ENCODE measurements around the gene PTPN13.
"Not testable (repeated sequence)": the region's sequence is repeated elsewhere in the genome, so short reads cannot be mapped to it uniquely, and the experiment has no call there.

Gene PTPN13

DNA sequence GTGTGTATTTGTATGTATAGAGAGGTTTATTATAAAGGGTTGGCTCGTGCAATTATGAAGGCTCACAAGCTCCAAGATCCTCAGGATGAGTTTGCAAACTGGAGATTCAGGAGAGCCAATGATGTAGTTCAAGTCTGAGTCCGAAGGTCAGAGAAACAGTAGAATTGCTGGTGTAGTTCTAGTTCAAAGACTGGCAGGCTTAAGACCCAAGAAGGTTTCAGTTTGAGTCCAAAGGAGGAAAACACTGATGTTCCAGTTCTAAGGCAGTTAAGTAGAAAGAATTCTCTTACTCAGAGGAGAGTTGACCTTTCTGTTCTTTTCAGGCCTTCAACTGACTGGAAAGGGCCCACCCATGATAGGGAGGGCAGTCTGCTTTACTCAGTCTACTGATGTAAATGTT, 89.1 kb downstream of the PTPN13 start:
- Mint-ChIP-seq H3K27me3 (no peaks in the 10 kb centered on the region), H3K36me3 (no peaks in the 10 kb centered on the region), H3K9me3 (no peaks in the 10 kb centered on the region), H3K27ac (no peak overlapping the region), H3K4me3 (no peak overlapping the region), H3K4me1 (no peaks in the 10 kb centered on the region)
- no peak for DNase-seq
- no peak for ATAC-seq (replicated peaks)

DNA sequence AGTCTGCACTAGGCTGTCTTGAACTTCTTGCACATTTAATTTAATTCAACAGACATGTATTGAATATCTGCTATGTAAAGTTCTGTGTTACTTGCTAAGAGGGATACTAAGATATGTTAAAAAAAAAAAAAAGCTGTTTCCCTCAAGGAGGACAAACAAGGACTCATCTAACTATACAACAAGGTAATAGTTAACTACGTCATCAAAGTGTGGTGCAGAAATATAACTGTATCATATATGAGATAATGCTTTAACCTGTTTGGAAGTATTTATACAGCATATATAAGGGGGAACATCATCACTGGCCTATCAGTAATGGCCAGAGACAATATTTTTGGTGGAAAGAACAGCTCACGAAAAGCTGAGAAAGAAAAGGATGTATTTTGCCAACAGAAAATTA, 89.9 kb downstream of the PTPN13 start:
- H3K36me3 Mint-ChIP-seq, result no peaks in the 10 kb centered on the region
- DNase-seq (no peak), ATAC-seq (replicated peaks) (no peak)
- H3K27ac Mint-ChIP-seq, result no peak overlapping the region
- no peaks in the 10 kb centered on the region for H3K27me3 Mint-ChIP-seq
- H3K9me3 Mint-ChIP-seq, result no peaks in the 10 kb centered on the region
- H3K4me1 Mint-ChIP-seq, result no peaks in the 10 kb centered on the region
- H3K4me3 Mint-ChIP-seq, result no peak overlapping the region

DNA sequence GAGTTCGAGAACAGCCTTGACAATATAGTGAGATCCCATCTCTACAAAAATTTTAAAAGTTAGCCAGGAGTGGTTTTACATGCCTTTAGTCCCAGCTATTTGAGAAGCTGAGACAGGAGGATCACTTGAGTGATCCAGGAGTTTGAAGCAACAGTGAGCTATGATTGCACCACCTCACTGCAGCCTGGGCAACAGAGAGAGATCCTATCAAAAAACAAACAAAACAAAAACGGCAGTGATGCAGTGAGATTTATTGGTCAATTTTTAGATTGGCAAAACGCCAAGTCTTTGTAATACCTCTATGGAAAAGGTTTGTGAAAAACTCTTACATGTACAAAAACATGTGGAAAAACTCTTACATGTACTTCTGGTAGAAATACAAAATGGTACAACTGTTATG, 91.3 kb downstream of the PTPN13 start:
- Mint-ChIP-seq H3K9me3 (no peaks in the 10 kb centered on the region), H3K27ac (no peak overlapping the region), H3K27me3 (peaks cover 0 to 4% of the 10 kb centered on the region in 2 donors), H3K4me1 (no peaks in the 10 kb centered on the region), H3K4me3 (no peak overlapping the region), H3K36me3 (no peaks in the 10 kb centered on the region)
- DNase-seq (no peak), ATAC-seq (replicated peaks) (no peak)

DNA sequence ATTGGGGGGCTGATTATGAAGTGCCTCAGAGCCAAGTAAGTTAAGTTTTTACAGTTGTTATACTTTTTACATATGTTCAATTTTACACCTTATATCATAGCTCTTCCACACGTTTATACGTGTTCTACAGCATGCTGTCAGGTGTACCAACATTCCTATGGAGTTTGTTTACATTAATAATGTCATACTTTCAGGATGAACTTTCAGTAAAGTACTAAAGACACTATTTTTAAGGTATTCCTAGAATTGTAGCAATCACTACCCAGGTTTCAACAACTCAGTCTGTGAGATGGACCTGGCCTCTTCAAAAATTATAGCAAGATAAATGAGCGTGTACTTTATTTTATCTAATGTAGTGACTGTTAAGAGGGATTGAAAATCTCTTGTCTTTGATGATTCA, 92.6 kb downstream of the PTPN13 start:
- Mint-ChIP-seq H3K9me3 (no peaks in the 10 kb centered on the region), H3K4me3 (no peak overlapping the region), H3K27ac (no peak overlapping the region), H3K27me3 (peaks cover 0 to 7% of the 10 kb centered on the region in 2 donors), H3K36me3 (no peaks in the 10 kb centered on the region), H3K4me1 (no peaks in the 10 kb centered on the region)
- ATAC-seq (replicated peaks) (no peak), DNase-seq (no peak)

DNA sequence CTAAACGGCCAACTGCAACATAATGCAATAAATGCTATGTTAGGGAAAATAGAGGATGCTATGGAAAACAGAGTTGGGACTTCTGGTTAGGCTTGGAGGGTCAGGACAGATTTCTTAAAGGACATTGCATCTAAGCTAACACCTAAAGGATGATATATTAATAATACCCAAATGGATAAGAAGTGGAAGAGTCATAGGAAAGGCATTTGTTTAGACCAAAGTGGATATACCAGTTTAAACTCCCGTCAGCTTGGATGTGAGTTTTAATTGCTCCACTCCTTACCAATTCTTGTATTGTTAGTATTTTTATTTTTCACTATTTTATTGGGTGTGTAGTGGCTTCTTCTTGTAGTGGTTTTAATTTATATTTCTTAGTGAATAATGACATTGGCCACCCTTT, 93.9 kb downstream of the PTPN13 start:
- DNase-seq (no peak), ATAC-seq (replicated peaks) (no peak)
- Mint-ChIP-seq H3K27ac (no peak overlapping the region), H3K4me1 (no peaks in the 10 kb centered on the region), H3K36me3 (no peaks in the 10 kb centered on the region), H3K9me3 (no peaks in the 10 kb centered on the region), H3K27me3 (peaks cover 0 to 7% of the 10 kb centered on the region in 2 donors), H3K4me3 (no peak overlapping the region)

DNA sequence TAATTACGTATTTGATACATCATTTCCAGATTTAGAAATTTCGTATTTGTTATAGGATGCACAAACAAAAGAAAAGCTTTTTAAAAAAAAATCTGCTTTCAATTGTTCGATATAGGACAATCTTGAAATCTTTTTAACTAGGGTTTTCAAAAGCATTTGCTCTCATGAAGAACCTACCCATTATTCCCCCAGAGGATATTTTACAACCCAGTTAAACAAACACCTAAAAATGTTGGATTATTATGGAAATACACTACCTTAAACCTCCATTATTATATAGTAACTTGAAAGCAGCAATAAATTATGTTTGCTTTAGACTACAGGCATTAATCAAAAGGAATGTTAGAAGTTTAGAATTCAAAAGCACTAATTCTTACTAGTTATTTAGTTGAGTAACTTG, 110.5 kb downstream of the PTPN13 start:
- Mint-ChIP-seq H3K4me3 (no peak overlapping the region), H3K9me3 (no peaks in the 10 kb centered on the region), H3K4me1 (no peaks in the 10 kb centered on the region), H3K27ac (no peak overlapping the region), H3K36me3 (no peaks in the 10 kb centered on the region), H3K27me3 (no peaks in the 10 kb centered on the region)
- DNase-seq, result no peak
- ATAC-seq (replicated peaks), result no peak

DNA sequence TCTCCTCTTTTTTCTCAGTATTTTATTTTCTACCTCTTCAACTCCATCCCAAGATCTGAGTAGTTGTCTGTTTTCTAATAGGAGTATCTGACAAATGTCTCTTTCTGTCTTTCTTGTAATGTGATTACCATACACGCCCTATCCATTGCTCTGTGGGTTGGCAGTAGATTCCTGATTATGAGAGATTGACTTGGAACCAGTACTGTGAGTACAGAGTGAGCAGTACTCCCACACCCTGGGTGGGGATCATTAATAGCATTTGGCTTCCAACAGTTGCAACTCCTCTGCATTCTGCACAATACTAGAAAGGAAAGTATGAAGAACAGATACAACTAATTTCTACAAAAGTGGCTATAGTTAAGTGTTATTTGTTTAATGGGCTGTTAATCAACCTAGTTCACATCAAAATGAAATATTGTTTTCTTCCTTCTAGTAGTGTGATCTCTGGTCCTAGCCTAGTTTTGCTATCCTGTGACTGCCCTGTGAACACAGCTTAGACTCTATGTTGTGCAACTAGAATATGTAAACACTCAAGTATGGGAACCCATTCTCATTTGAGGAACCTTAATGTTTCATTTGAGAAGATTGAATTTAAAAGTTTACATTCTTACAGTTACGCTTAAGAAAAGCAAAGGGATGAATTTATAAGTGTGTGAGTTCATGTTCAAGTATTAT, 112.9 kb downstream of the PTPN13 start:
- no peaks in the 10 kb centered on the region for H3K27me3 Mint-ChIP-seq
- no peak for ATAC-seq (replicated peaks)
- no peak for DNase-seq
- H3K9me3 Mint-ChIP-seq, result no peaks in the 10 kb centered on the region
- H3K36me3 Mint-ChIP-seq, result no peaks in the 10 kb centered on the region
- H3K27ac Mint-ChIP-seq, result no peak overlapping the region
- H3K4me3 Mint-ChIP-seq, result no peak overlapping the region
- H3K4me1 Mint-ChIP-seq, result no peaks in the 10 kb centered on the region

DNA sequence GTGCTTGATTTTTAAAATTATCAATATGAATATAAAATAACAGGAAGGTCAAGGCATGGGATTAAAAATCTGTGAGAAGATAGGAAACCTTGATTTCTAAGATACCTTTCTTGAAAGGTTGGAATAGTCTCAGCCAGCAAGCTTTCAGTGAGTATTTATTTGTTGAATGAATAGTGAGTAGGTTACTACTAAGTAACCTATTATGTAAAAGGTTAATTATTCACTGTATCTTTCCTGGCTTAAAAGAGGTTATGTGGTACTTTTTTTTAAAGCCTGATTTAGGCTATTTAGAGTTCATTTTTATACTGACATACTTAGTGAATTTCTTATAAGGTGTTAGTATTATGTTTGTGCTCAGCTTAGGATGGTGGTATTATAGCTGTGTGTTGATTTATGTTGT, 123.5 kb downstream of the PTPN13 start:
- ATAC-seq (replicated peaks) (no peak), DNase-seq (no peak)
- Mint-ChIP-seq H3K27ac (no peak overlapping the region), H3K36me3 (no peaks in the 10 kb centered on the region), H3K4me3 (no peak overlapping the region), H3K4me1 (no peaks in the 10 kb centered on the region), H3K9me3 (peaks cover 4 to 5% of the 10 kb centered on the region in 2 donors), H3K27me3 (no peaks in the 10 kb centered on the region)

DNA sequence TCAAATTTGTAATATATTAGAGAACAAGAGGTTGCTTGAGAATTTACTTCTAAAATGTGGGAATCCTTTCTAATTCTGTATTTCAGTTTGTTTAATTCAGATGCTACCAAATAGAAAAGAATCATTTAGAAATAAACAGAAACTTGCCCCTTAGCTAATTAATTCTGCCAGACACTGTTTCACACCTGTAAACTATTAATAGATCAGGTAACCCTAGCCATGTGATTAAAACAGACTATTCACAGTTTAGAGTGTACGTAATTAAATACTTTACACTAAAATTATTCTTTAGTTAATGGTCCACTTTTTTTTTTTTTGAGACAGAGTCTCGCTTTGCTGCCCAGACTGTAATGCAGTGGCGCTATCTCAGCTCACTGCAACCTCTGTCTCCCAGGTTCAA, 124.0 kb downstream of the PTPN13 start:
- no peaks in the 10 kb centered on the region for H3K27me3 Mint-ChIP-seq

DNA sequence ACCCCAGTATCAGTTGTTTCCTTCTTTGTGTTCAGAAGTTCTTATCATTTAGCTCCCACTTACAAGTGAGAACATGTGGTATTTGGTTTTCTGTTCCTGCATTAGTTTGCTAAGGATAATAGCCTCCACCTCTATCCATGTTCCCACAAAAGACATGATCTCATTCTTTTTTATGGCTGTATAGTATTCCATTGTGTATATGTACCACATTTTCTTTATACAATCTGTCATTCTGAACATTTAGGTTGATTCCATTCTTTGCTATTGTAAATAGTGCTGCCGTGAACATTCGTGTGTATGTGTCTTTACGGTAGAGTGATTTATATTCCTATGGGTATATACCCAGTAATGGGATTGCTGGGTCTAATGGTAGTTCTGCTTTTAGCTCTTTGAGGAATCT, 125.0 kb downstream of the PTPN13 start:
- not testable (repeated sequence) for H3K4me1 Mint-ChIP-seq; DNase-seq; H3K4me3 Mint-ChIP-seq; H3K9me3 Mint-ChIP-seq; H3K27me3 Mint-ChIP-seq; H3K27ac Mint-ChIP-seq; ATAC-seq (replicated peaks); H3K36me3 Mint-ChIP-seq

More for the DNA sequence above, 124.0 kb downstream of the PTPN13 start:
- Mint-ChIP-seq H3K4me1 (no peaks in the 10 kb centered on the region), H3K9me3 (peaks cover 4 to 5% of the 10 kb centered on the region in 2 donors), H3K27ac (no peak overlapping the region), H3K4me3 (no peak overlapping the region), H3K36me3 (no peaks in the 10 kb centered on the region)
- ATAC-seq (replicated peaks) (no peak), DNase-seq (no peak)

DNA sequence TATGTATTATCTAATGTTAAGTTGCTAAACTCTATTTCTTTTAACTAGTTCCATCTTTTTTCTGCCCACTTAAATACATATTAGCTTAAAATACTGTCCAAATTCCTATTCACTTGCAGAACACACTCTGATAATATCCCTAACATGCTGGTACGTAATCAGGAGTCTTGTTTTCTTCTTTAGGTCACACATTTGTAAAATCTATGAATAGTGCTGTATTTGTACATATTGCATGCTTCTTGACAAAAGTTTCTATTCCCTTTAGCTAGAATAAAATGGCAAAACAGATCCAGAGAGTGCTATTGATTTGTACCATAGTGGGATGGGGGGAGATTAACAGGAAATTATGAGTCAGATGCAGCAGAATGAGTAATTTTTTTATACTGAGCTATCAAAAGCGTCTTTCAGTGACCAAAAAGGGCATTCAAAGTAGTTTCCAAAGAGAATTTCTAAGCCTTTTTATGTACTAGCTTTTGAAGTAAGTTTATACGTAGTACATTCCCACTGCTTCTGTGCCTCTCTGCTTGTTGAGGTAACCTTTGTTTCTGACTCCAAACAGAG, 126.5 kb downstream of the PTPN13 start:
- no peak overlapping the region for H3K4me3 Mint-ChIP-seq
- peaks cover 4 to 5% of the 10 kb centered on the region in 2 donors for H3K9me3 Mint-ChIP-seq
- H3K36me3 Mint-ChIP-seq, result no peaks in the 10 kb centered on the region
- ATAC-seq (replicated peaks) (no peak), DNase-seq (no peak)
- no peak overlapping the region for H3K27ac Mint-ChIP-seq
- no peaks in the 10 kb centered on the region for H3K4me1 Mint-ChIP-seq
- no peaks in the 10 kb centered on the region for H3K27me3 Mint-ChIP-seq

DNA sequence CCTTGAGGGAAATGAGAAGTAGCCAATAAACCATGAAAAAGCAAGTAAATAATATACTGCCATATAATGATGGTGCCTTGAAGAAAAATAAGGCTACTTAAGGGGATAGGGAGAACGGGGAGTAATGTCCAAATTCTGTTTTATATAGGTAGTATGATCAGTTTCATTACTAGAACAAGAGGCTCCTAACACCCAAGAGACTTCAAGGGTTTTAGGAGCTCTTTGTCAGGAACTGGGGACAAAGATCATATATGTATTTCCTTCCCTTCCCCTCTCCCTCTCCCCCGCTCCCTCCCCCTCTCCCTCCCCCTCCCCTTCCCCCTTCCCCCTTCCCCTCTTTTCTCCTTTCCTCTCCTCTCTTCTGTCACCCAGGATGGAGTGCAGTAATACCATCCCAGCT, 127.3 kb downstream of the PTPN13 start:
- Mint-ChIP-seq H3K9me3 (peaks cover 4 to 8% of the 10 kb centered on the region in 2 donors), H3K27me3 (no peaks in the 10 kb centered on the region)
- no peak for ATAC-seq (replicated peaks)

DNA sequence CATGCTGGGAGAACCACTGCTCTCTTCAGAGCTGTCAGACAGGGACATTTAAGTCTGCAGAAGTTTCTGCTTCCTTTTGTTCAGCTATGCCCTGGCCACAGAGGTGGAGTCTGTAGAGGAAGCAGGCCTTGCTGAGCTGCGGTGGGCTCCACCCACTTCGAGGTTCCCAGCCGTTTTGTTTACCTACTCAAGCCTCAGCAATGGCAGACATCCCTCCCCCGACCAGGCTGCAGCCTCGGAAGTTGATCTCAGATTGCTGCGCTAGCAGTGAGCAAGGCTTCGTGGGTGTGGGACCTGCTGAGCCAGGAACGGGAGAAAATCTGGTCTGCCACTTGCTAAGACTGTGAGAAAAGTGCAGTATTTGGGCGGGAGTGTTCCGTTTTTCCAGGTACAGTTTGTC, 136.2 kb downstream of the PTPN13 start:
- Mint-ChIP-seq H3K4me1 (no peaks in the 10 kb centered on the region), H3K4me3 (no peak overlapping the region)

More for the DNA sequence above, 127.3 kb downstream of the PTPN13 start:
- H3K4me1 Mint-ChIP-seq, result no peaks in the 10 kb centered on the region
- H3K27ac Mint-ChIP-seq, result no peak overlapping the region
- no peaks in the 10 kb centered on the region for H3K36me3 Mint-ChIP-seq
- DNase-seq, result no peak
- no peak overlapping the region for H3K4me3 Mint-ChIP-seq

DNA sequence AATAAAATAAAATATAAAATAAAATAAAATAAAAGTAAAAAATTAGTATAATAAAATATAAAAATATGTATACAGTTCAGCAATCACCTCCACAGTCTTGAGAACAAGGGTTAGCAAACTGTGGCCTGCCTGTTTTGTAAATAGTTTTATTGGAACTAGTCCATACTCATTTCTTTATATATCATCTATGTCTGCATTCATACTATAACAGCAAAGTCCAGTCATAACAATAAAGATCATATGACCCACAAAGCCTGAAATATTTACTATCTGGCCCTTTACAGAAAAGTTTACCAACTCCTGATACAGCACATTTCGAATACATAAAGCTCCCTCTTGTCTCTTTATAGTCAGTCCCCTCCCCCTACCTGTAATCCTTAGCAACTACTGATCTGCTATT, 143.1 kb downstream of the PTPN13 start:
- DNase-seq, result no peak
- H3K9me3 Mint-ChIP-seq, result peaks cover 6 to 13% of the 10 kb centered on the region in 2 donors
- no peak for ATAC-seq (replicated peaks)
- H3K4me1 Mint-ChIP-seq, result no peaks in the 10 kb centered on the region
- peaks cover 0 to 4% of the 10 kb centered on the region in 2 donors for H3K27me3 Mint-ChIP-seq
- H3K4me3 Mint-ChIP-seq, result no peak overlapping the region
- H3K36me3 Mint-ChIP-seq, result peaks cover 3% of the 10 kb centered on the region in 2 donors
- no peak overlapping the region for H3K27ac Mint-ChIP-seq

More for the DNA sequence above, 136.2 kb downstream of the PTPN13 start:
- peaks cover 0 to 13% of the 10 kb centered on the region in 2 donors for H3K27me3 Mint-ChIP-seq
- H3K36me3 Mint-ChIP-seq, result no peaks in the 10 kb centered on the region
- DNase-seq, result no peak
- H3K27ac Mint-ChIP-seq, result no peak overlapping the region
- ATAC-seq (replicated peaks), result no peak
- H3K9me3 Mint-ChIP-seq, result peaks cover 0 to 5% of the 10 kb centered on the region in 2 donors

DNA sequence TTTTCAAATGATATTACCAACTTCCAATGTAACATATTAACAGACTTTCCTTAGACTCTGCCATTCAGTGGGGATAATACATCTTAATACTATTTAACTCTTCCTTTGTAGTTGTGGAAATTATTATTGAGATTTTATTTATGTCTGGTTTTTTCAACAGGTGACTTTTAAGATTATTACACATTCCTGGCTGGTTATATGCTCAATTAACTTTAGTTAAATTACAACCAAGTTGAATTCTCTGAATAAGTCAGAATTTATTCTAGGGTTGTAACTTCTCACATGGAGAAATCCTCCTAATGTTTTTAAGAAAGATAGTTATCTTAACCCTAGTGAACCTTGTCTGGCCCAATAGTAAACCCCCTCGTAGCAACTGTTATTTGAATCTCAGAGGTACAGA, 147.7 kb downstream of the PTPN13 start:
- DNase-seq (no peak), ATAC-seq (replicated peaks) (no peak)
- peaks cover 0 to 4% of the 10 kb centered on the region in 2 donors for H3K27me3 Mint-ChIP-seq
- H3K36me3 Mint-ChIP-seq, result peaks cover 3% of the 10 kb centered on the region in 2 donors
- no peak overlapping the region for H3K4me3 Mint-ChIP-seq
- peaks cover 6 to 13% of the 10 kb centered on the region in 2 donors for H3K9me3 Mint-ChIP-seq
- no peaks in the 10 kb centered on the region for H3K4me1 Mint-ChIP-seq
- no peak overlapping the region for H3K27ac Mint-ChIP-seq

Measured in stimulated activated naive B cell treated with anti-CD40 and anti-IgM and Interleukin-4, amounts not matched to agents 10 μg/mL and 1 μg/mL and 100 μg/mL, for 72 hours (primary cell).